HepG2 (cell line): ENCODE measurements around the gene UBC. TPM values are rescaled to one million over a fixed set of nuclear protein-coding genes. Genes with fewer than 3 reads are reported as not detected.

Source experiments
- CBX1 ChIP-seq: IDR thresholded peaks from one replicate; pipeline ENCODE4 v1.6.1; 2016; ENCODE audit warnings: antibody characterized with exemption, low read depth
- GMEB2 ChIP-seq: IDR thresholded peaks from 2 replicates; pipeline ENCODE4 v1.6.1; 2016; ENCODE audit warnings: missing biosample characterization, missing genetic modification reagents, low read depth
- HIC2 ChIP-seq: sonication (generic); formaldehyde crosslinking; IDR thresholded peaks from 2 replicates; pipeline ENCODE4 v1.9.0; 2022; ENCODE audit warnings: low read depth, missing genetic modification reagents
- JARID2 ChIP-seq: sonication (generic); formaldehyde crosslinking; IDR thresholded peaks from 2 replicates; pipeline ENCODE4 v1.8.1; 2023; ENCODE audit warnings: missing genetic modification reagents, inconsistent platforms; ENCODE audit not compliant: insufficient replicate concordance
- KLF15 ChIP-seq: sonication (generic); formaldehyde crosslinking; IDR thresholded peaks from 2 replicates; pipeline ENCODE4 v1.8.1; 2023; ENCODE audit warnings: borderline replicate concordance, mild to moderate bottlenecking, inconsistent platforms, missing genetic modification reagents, mixed read lengths
- MEF2D ChIP-seq: sonication (generic); formaldehyde crosslinking; IDR thresholded peaks from 2 replicates; pipeline ENCODE4 v1.5.1; 2020; ENCODE audit warnings: mild to moderate bottlenecking, missing genetic modification reagents
- SMARCE1 ChIP-seq: fragments of 450-650 bp; IDR thresholded peaks from 2 replicates; pipeline ENCODE4 v1.6.1; 2017; ENCODE audit warnings: borderline replicate concordance
- SOX6 ChIP-seq, 2 experiments: fragments of 450-650 bp in 1 of 2; sonication (generic) in 1 of 2; formaldehyde crosslinking in 1 of 2; IDR thresholded peaks; 2 replicates each; pipeline versions ENCODE4 v1.4.0 to v1.6.1; 2017 to 2020; ENCODE audit warnings: antibody characterized with exemption in 1 of 2, mild to moderate bottlenecking in 1 of 2, missing genetic modification reagents in 1 of 2
- TAF15 ChIP-seq: fragments of 200-400 bp; formaldehyde crosslinking; IDR thresholded peaks from one replicate; pipeline ENCODE4 v1.6.1; 2018; ENCODE audit warnings: mild to moderate bottlenecking, low read depth, low read length; ENCODE audit not compliant: poor library complexity, severe bottlenecking
- ZBTB42 ChIP-seq: sonication (generic); formaldehyde crosslinking; IDR thresholded peaks from 2 replicates; pipeline ENCODE4 v1.5.0; 2020; ENCODE audit warnings: mild to moderate bottlenecking, missing genetic modification reagents
- ZFP41 ChIP-seq: sonication (generic); formaldehyde crosslinking; IDR thresholded peaks from 2 replicates; pipeline ENCODE4 v1.4.0; 2020; ENCODE audit warnings: mild to moderate bottlenecking, missing genetic modification reagents, borderline replicate concordance
- ZNF235 ChIP-seq: sonication (generic); formaldehyde crosslinking; IDR thresholded peaks from 2 replicates; pipeline ENCODE4 v1.8.1; 2023; ENCODE audit warnings: mild to moderate bottlenecking, missing genetic modification reagents, borderline replicate concordance
- ZNF44 ChIP-seq: sonication (generic); formaldehyde crosslinking; IDR thresholded peaks from 2 replicates; pipeline ENCODE4 v1.5.1; 2020; ENCODE audit warnings: mild to moderate bottlenecking, missing genetic modification reagents
- ZNF547 ChIP-seq: sonication (generic); formaldehyde crosslinking; IDR thresholded peaks from 2 replicates; pipeline ENCODE4 v1.5.1; 2020; ENCODE audit warnings: mild to moderate bottlenecking, missing genetic modification reagents
- ZNF589 ChIP-seq: sonication (generic); formaldehyde crosslinking; conservative IDR thresholded peaks from 2 replicates; pipeline ENCODE4 v1.8.0; 2022; ENCODE audit warnings: mild to moderate bottlenecking, moderate library complexity, missing genetic modification reagents
- ZNF790 ChIP-seq: sonication (generic); formaldehyde crosslinking; IDR thresholded peaks from 2 replicates; pipeline ENCODE4 v1.8.0; 2022; ENCODE audit warnings: missing genetic modification reagents, mild to moderate bottlenecking, borderline replicate concordance
- polyA plus RNA-seq, 8 experiments: library from polyadenylated mRNA; depleted of rRNA in 3 of 8; stranded (reverse) in 7 of 8; unstranded in 1 of 8; fragments of >200 nt; fragmentation: Illumina TruSeq in 4 of 8; extraction: Trizol in 4 of 8; gene quantifications; 2 replicates each; pipeline versions ENCODE4 v1.2.1 to v1.2.3, GENCODE V29; 2011 to 2016; ENCODE audit warnings: low read depth in 4 of 8, missing spikeins in 1 of 8, mixed read lengths in 1 of 8; ENCODE audit not compliant: insufficient read depth in 1 of 8
- total RNA-seq, 5 experiments: library from RNA; depleted of rRNA; stranded (reverse); fragments of >200 nt; fragmentation: Illumina TruSeq; extraction: Trizol; gene quantifications; 2 replicates each; pipeline ENCODE4 v1.2.3, GENCODE V29; 2016; ENCODE audit warnings: low read depth in 1 of 5
- TF ChIP-seq, protein P1 (sequence below): sonication (generic); formaldehyde crosslinking; IDR thresholded peaks from 2 replicates; pipeline ENCODE4 v1.4.0; 2020; ENCODE audit warnings: missing genetic modification reagents, mild to moderate bottlenecking, borderline replicate concordance
- TF ChIP-seq, protein P2 (sequence below): IDR thresholded peaks from 2 replicates; pipeline ENCODE4 v1.6.1; 2016
- TF ChIP-seq, protein P3 (sequence below): sonication (generic); formaldehyde crosslinking; IDR thresholded peaks from 2 replicates; pipeline ENCODE4 v1.8.1; 2023; ENCODE audit warnings: mild to moderate bottlenecking, missing genetic modification reagents, borderline replicate concordance
- TF ChIP-seq, protein P4 (sequence below): sonication (generic); formaldehyde crosslinking; IDR thresholded peaks from 2 replicates; pipeline ENCODE4 v1.8.0; 2022; ENCODE audit warnings: missing genetic modification reagents, mild to moderate bottlenecking, moderate library complexity, borderline replicate concordance

UBC gene
- total and polyA plus RNA-seq, 2 of the 13 experiments (the other 11 are each of a cell fraction or from before 2014, with no cell fraction given): 805 to 1,432 TPM

DNA sequence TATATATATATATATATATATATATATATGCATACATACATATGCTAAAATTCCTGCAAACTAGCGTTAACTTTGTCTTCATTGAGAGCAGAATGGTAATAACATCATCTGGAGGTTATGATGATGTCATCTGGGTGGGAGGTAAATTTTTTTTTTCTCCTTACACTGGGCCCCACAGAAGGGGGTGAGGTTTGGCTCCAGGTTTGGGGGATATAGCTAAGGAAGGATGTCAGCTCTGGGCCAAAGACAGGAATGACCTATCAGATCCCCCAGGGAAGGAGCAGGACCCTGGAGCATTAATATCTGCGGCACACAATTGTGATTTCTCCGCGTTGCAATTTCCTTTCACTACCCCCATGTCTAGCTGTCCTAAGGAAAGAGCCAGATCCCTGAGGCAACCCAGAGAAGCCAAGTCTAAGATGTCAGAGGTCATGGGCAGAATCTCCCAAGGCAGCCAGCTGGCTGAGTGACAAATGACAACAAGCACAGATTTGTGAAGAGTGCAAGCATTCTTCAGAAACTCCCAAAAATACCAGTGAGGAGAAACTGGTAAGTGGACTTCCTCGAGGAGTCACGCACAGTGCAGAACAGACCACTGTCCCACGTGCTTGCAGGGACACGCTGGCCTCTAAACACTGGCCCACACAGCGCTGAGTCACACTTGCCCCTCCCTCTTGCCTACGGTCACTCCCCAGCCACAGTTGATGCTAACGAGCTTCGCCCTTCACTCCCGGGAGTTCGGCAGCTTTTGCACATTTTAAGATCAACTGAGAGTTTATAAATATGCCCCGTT, 9.9 kb downstream of the UBC start (continued):
- TF ChIP-seq ZFP41 (no peak), ZNF44 (CRISPR knock-in tag) (no peak), ZBTB42 (CRISPR knock-in tag) (no peak), HIC2 (CRISPR knock-in tag) (0 out of 2 replicates have a peak, but pooled peaks have one; percentile 44), SMARCE1 (no peak), SOX6 (IDR thresholded peaks at IDR 0.05) (no peak), SOX6 (CRISPR knock-in tag; IDR thresholded peaks at IDR 0.05) (peak; percentile 66), ZNF235 (CRISPR knock-in tag) (no peak), ZNF790 (no peak), CBX1 (peak; percentile 44), JARID2 (CRISPR knock-in tag) (no peak), MEF2D (peak; percentile 64; the same call in 1 of the 2 replicates), TAF15 (no peak), ZNF589 (CRISPR knock-in tag) (no peak), GMEB2 (CRISPR knock-in tag) (no peak), KLF15 (CRISPR knock-in tag) (no peak), ZNF547 (peak; percentile 75)
- TF ChIP-seq, protein P1, sequence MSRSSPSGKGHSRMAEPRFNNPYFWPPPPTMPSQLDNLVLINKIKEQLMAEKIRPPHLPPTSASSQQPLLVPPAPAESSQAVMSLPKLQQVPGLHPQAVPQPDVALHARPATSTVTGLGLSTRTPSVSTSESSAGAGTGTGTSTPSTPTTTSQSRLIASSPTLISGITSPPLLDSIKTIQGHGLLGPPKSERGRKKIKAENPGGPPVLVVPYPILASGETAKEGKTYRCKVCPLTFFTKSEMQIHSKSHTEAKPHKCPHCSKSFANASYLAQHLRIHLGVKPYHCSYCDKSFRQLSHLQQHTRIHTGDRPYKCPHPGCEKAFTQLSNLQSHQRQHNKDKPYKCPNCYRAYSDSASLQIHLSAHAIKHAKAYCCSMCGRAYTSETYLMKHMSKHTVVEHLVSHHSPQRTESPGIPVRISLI (CRISPR knock-in tag): no peak
- TF ChIP-seq, protein P2, sequence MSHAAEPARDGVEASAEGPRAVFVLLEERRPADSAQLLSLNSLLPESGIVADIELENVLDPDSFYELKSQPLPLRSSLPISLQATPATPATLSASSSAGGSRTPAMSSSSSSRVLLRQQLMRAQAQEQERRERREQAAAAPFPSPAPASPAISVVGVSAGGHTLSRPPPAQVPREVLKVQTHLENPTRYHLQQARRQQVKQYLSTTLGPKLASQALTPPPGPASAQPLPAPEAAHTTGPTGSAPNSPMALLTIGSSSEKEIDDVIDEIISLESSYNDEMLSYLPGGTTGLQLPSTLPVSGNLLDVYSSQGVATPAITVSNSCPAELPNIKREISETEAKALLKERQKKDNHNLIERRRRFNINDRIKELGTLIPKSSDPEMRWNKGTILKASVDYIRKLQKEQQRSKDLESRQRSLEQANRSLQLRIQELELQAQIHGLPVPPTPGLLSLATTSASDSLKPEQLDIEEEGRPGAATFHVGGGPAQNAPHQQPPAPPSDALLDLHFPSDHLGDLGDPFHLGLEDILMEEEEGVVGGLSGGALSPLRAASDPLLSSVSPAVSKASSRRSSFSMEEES (CRISPR knock-in tag): peak; percentile 85; the same call in 1 of the 2 replicates
- TF ChIP-seq, protein P3, sequence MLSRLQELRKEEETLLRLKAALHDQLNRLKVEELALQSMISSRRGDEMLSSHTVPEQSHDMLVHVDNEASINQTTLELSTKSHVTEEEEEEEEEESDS (CRISPR knock-in tag): no peak
- TF ChIP-seq, protein P4, sequence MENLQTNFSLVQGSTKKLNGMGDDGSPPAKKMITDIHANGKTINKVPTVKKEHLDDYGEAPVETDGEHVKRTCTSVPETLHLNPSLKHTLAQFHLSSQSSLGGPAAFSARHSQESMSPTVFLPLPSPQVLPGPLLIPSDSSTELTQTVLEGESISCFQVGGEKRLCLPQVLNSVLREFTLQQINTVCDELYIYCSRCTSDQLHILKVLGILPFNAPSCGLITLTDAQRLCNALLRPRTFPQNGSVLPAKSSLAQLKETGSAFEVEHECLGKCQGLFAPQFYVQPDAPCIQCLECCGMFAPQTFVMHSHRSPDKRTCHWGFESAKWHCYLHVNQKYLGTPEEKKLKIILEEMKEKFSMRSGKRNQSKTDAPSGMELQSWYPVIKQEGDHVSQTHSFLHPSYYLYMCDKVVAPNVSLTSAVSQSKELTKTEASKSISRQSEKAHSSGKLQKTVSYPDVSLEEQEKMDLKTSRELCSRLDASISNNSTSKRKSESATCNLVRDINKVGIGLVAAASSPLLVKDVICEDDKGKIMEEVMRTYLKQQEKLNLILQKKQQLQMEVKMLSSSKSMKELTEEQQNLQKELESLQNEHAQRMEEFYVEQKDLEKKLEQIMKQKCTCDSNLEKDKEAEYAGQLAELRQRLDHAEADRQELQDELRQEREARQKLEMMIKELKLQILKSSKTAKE (CRISPR knock-in tag): peak; percentile 26; the same call in 1 of the 2 replicates
